Measurements from ENCODE around the gene PRRX2. TPM values are rescaled to one million over a fixed set of nuclear protein-coding genes. Genes with fewer than 3 reads are reported as not detected.

PRRX2 gene
- total and polyA plus RNA-seq, 9 of the 15 experiments (the other 6 are each of a cell fraction or from before 2014, with no cell fraction given), result 0.21 TPM; not detected in 8

DNA sequence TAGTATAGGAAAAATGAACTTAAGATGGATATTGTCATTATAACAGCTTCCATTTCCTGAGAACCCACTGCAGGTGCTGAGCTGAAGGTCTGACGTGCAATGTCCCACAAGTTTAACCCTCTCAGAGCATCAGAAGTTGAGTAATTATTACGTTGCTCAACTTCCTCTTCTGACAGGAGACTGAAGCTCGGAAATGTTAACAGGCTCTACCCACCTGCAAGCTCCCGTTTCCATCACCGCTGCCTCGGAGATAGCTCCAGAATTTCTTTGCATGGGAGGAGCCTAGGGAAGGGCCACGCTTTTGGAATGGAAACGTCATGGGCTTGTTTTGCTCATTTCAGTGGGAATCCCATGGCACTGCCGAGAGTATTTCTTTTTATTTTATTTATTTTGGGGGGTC lies 40.5 kb upstream of the PRRX2 start (continued):
- TF ChIP-seq, protein P1, sequence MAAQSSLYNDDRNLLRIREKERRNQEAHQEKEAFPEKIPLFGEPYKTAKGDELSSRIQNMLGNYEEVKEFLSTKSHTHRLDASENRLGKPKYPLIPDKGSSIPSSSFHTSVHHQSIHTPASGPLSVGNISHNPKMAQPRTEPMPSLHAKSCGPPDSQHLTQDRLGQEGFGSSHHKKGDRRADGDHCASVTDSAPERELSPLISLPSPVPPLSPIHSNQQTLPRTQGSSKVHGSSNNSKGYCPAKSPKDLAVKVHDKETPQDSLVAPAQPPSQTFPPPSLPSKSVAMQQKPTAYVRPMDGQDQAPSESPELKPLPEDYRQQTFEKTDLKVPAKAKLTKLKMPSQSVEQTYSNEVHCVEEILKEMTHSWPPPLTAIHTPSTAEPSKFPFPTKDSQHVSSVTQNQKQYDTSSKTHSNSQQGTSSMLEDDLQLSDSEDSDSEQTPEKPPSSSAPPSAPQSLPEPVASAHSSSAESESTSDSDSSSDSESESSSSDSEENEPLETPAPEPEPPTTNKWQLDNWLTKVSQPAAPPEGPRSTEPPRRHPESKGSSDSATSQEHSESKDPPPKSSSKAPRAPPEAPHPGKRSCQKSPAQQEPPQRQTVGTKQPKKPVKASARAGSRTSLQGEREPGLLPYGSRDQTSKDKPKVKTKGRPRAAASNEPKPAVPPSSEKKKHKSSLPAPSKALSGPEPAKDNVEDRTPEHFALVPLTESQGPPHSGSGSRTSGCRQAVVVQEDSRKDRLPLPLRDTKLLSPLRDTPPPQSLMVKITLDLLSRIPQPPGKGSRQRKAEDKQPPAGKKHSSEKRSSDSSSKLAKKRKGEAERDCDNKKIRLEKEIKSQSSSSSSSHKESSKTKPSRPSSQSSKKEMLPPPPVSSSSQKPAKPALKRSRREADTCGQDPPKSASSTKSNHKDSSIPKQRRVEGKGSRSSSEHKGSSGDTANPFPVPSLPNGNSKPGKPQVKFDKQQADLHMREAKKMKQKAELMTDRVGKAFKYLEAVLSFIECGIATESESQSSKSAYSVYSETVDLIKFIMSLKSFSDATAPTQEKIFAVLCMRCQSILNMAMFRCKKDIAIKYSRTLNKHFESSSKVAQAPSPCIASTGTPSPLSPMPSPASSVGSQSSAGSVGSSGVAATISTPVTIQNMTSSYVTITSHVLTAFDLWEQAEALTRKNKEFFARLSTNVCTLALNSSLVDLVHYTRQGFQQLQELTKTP (IDR thresholded peaks at IDR 0.05; ENCODE audit: low read depth in 1 of 2, partially characterized antibody in 2 of 2), result no peak
- TF ChIP-seq GATAD2B (IDR thresholded peaks at IDR 0.05; ENCODE audit: borderline replicate concordance) (no peak), ZZZ3 (IDR thresholded peaks at IDR 0.05) (no peak), CBX2 (IDR thresholded peaks at IDR 0.05; ENCODE audit: insufficient read depth, low read length, poor library complexity, severe bottlenecking) (no peak), CREB1 (IDR thresholded peaks at IDR 0.05) (peak; percentile 38; the same call in 1 of the 2 replicates), CREB1 (CRISPR knock-in tag; IDR thresholded peaks at IDR 0.05) (no peak), TEAD4 (IDR thresholded peaks at IDR 0.05; ENCODE audit: low read length) (peak; percentile 9; the same call in 1 of the 2 replicates), TEAD4 (CRISPR knock-in tag; IDR thresholded peaks at IDR 0.05; ENCODE audit: borderline replicate concordance) (no peak), MTA3 (IDR thresholded peaks at IDR 0.05; ENCODE audit: borderline replicate concordance) (0 out of 2 replicates have a peak, but pooled peaks have one; percentile 27), ATF7 (IDR thresholded peaks at IDR 0.05) (0 out of 2 replicates have a peak, but pooled peaks have one; percentile 37), HDAC2 (IDR thresholded peaks at IDR 0.05) (0 out of 2 replicates have a peak, but pooled peaks have one; percentile 15), ZBED1 (IDR thresholded peaks at IDR 0.05) (no peak)
- TF ChIP-seq, protein P2, sequence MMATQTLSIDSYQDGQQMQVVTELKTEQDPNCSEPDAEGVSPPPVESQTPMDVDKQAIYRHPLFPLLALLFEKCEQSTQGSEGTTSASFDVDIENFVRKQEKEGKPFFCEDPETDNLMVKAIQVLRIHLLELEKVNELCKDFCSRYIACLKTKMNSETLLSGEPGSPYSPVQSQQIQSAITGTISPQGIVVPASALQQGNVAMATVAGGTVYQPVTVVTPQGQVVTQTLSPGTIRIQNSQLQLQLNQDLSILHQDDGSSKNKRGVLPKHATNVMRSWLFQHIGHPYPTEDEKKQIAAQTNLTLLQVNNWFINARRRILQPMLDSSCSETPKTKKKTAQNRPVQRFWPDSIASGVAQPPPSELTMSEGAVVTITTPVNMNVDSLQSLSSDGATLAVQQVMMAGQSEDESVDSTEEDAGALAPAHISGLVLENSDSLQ (IDR thresholded peaks at IDR 0.05), result peak; percentile 61
- TF ChIP-seq, protein P3, sequence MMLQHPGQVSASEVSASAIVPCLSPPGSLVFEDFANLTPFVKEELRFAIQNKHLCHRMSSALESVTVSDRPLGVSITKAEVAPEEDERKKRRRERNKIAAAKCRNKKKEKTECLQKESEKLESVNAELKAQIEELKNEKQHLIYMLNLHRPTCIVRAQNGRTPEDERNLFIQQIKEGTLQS (IDR thresholded peaks at IDR 0.05), result peak; percentile 9; the same call in 1 of the 2 replicates
- TF ChIP-seq, protein P3 (CRISPR knock-in tag; conservative IDR thresholded peaks at IDR 0.05), result no peak
- TF ChIP-seq, protein P4, sequence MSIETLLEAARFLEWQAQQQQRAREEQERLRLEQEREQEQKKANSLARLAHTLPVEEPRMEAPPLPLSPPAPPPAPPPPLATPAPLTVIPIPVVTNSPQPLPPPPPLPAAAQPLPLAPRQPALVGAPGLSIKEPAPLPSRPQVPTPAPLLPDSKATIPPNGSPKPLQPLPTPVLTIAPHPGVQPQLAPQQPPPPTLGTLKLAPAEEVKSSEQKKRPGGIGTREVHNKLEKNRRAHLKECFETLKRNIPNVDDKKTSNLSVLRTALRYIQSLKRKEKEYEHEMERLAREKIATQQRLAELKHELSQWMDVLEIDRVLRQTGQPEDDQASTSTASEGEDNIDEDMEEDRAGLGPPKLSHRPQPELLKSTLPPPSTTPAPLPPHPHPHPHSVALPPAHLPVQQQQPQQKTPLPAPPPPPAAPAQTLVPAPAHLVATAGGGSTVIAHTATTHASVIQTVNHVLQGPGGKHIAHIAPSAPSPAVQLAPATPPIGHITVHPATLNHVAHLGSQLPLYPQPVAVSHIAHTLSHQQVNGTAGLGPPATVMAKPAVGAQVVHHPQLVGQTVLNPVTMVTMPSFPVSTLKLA (conservative IDR thresholded peaks at IDR 0.05), result no peak

All from K562 (cell line).